ENCODE data around the gene GDF9.

DNA sequence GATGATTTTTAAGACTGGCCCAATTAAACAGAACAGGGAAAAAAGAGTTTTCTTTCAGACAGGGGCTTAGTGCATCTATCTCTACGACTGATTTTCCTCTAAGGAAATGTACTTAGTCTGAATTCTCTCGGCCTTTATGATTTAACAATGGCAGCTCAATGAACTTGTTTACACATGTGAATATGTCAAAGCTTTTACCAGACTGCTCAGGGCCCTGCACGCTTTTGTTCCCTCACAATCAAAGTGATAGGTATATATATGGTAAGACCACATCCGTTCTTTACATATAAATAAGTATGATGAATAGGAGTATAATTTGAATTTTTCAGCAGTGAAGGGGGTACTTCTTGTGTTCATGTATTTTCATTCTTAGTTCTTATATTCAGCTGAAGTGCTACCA, 34.8 kb upstream of the GDF9 start:
- TF ChIP-seq, protein P1, sequence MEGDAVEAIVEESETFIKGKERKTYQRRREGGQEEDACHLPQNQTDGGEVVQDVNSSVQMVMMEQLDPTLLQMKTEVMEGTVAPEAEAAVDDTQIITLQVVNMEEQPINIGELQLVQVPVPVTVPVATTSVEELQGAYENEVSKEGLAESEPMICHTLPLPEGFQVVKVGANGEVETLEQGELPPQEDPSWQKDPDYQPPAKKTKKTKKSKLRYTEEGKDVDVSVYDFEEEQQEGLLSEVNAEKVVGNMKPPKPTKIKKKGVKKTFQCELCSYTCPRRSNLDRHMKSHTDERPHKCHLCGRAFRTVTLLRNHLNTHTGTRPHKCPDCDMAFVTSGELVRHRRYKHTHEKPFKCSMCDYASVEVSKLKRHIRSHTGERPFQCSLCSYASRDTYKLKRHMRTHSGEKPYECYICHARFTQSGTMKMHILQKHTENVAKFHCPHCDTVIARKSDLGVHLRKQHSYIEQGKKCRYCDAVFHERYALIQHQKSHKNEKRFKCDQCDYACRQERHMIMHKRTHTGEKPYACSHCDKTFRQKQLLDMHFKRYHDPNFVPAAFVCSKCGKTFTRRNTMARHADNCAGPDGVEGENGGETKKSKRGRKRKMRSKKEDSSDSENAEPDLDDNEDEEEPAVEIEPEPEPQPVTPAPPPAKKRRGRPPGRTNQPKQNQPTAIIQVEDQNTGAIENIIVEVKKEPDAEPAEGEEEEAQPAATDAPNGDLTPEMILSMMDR (IDR thresholded peaks at IDR 0.05) = no peak
- TF ChIP-seq EP300 (IDR thresholded peaks at IDR 0.05) (no peak), POLR2A (IDR thresholded peaks at IDR 0.05) (no peak)
